OCI-LY1 (cell line): Measurements from ENCODE around the gene TSHZ3.

Experiments
- H2AFZ ChIP-seq: fragments of 200-600 bp; sonication (generic), shearing (Covaris generic); 2 replicates; pipeline ENCODE4 v1.6.0; 2014; ENCODE audit warnings: antibody characterized with exemption, mild to moderate bottlenecking, low read length
- H3F3A ChIP-seq: fragments of 200-600 bp; sonication (generic), shearing (Covaris generic); 2 replicates; pipeline ENCODE4 v1.6.0; 2014; ENCODE audit warnings: mild to moderate bottlenecking, antibody characterized with exemption, low read length, moderate library complexity; ENCODE audit not compliant: insufficient read depth
- H3K27ac ChIP-seq: fragments of 200-600 bp; sonication (generic); 2 replicates; pipeline ENCODE4 v1.5.1; 2014; ENCODE audit warnings: low read length, mixed run types, mild to moderate bottlenecking, low read depth; ENCODE audit not compliant: poor library complexity, severe bottlenecking
- H3K27me3 ChIP-seq: fragments of 200-600 bp; sonication (generic); 2 replicates; pipeline ENCODE4 v1.6.0; 2014; ENCODE audit warnings: antibody characterized with exemption, mild to moderate bottlenecking, low read length, moderate library complexity; ENCODE audit not compliant: insufficient read depth
- H3K36me3 ChIP-seq: fragments of 200-600 bp; sonication (generic); 2 replicates; pipeline ENCODE4 v1.6.1; 2014; ENCODE audit warnings: mild to moderate bottlenecking, antibody characterized with exemption, low read length, moderate library complexity, mixed read lengths; ENCODE audit not compliant: insufficient read depth
- H3K4me1 ChIP-seq: fragments of 200-600 bp; sonication (generic); 2 replicates; pipeline ENCODE4 v1.5.1; 2014; ENCODE audit warnings: mild to moderate bottlenecking, low read length, moderate library complexity; ENCODE audit not compliant: insufficient read depth, severe bottlenecking
- H3K4me2 ChIP-seq: fragments of 200-600 bp; sonication (generic), shearing (Covaris generic); 2 replicates; pipeline ENCODE4 v1.6.1; 2014; ENCODE audit warnings: low read length
- H3K4me3 ChIP-seq: fragments of 200-600 bp; sonication (generic); 2 replicates; pipeline ENCODE4 v1.5.1; 2014; ENCODE audit warnings: low read length, low read depth, mild to moderate bottlenecking, mixed read lengths; ENCODE audit not compliant: poor library complexity, severe bottlenecking
- H3K79me2 ChIP-seq: fragments of 200-600 bp; shearing (Covaris generic); 2 replicates; pipeline ENCODE4 v1.6.1; 2016; ENCODE audit warnings: mixed run types, low read length, mixed read lengths; ENCODE audit not compliant: insufficient read depth
- H3K9ac ChIP-seq: fragments of 200-600 bp; sonication (generic), shearing (Covaris generic); 2 replicates; pipeline ENCODE4 v1.6.1; 2014; ENCODE audit warnings: mild to moderate bottlenecking, low read length, mixed read lengths
- H3K9me2 ChIP-seq: fragments of 200-600 bp; sonication (generic), shearing (Covaris generic); 2 replicates; pipeline ENCODE4 v1.6.1; 2014; ENCODE audit warnings: low read depth, mild to moderate bottlenecking, low read length, mixed read lengths
- H3K9me3 ChIP-seq: fragments of 200-600 bp; shearing (Covaris generic); 2 replicates; pipeline ENCODE4 v1.6.1; 2014; ENCODE audit warnings: low read length, mixed read lengths
- H4K20me1 ChIP-seq: fragments of 200-600 bp; sonication (generic), shearing (Covaris generic); 2 replicates; pipeline ENCODE4 v1.6.0; 2016; ENCODE audit warnings: mild to moderate bottlenecking, low read length; ENCODE audit not compliant: insufficient read depth
- EZH2 ChIP-seq: fragments of 200-600 bp; sonication (generic), shearing (Covaris generic); IDR thresholded peaks from 2 replicates; pipeline ENCODE4 v1.8.0; 2017; ENCODE audit warnings: borderline replicate concordance, mixed run types, mild to moderate bottlenecking, antibody characterized with exemption, low read length, moderate library complexity, mixed read lengths
- TF ChIP-seq, protein P1 (sequence below): fragments of 200-600 bp; sonication (generic), shearing (Covaris generic); IDR thresholded peaks from 2 replicates; pipeline ENCODE4 v1.5.1; 2017; ENCODE audit warnings: mild to moderate bottlenecking, antibody characterized with exemption, low read length, moderate library complexity, mixed read lengths

The TSHZ3 gene

DNA sequence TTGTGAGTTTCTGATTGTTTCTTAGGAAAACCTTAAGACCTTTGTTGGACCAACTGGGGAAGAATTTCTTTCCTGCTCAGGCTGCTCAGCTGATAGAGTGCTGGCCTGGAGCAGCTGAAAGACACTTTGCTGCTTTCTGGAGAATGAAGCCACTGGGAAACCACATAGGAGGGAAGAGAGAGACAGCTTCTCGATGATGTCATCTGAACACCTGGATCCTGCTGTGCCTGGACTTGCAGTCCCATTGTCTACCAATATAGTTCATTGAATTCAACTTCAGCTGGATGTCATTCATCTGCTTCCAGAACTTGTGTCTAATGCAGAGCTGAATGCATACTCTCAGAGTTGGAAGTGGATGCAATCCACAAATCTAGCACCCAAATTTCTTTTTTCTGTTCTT lies 34.3 kb upstream of the TSHZ3 start:
- no peak overlapping the region for H3K4me3 ChIP-seq
- no peaks in the 10 kb centered on the region for H3K9me2 ChIP-seq
- H3K79me2 ChIP-seq, result no peaks in the 10 kb centered on the region
- TF ChIP-seq, protein P1, sequence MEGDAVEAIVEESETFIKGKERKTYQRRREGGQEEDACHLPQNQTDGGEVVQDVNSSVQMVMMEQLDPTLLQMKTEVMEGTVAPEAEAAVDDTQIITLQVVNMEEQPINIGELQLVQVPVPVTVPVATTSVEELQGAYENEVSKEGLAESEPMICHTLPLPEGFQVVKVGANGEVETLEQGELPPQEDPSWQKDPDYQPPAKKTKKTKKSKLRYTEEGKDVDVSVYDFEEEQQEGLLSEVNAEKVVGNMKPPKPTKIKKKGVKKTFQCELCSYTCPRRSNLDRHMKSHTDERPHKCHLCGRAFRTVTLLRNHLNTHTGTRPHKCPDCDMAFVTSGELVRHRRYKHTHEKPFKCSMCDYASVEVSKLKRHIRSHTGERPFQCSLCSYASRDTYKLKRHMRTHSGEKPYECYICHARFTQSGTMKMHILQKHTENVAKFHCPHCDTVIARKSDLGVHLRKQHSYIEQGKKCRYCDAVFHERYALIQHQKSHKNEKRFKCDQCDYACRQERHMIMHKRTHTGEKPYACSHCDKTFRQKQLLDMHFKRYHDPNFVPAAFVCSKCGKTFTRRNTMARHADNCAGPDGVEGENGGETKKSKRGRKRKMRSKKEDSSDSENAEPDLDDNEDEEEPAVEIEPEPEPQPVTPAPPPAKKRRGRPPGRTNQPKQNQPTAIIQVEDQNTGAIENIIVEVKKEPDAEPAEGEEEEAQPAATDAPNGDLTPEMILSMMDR, result no peak
- no peak for TF ChIP-seq EZH2
- H3K36me3 ChIP-seq, result no peaks in the 10 kb centered on the region
- no peaks in the 10 kb centered on the region for H3K4me1 ChIP-seq
- no peaks in the 10 kb centered on the region for H3K9me3 ChIP-seq
- H3F3A ChIP-seq, result no peaks in the 10 kb centered on the region
- H3K9ac ChIP-seq, result no peak overlapping the region
- no peak overlapping the region for H2AFZ ChIP-seq
- H3K27me3 ChIP-seq, result no peaks in the 10 kb centered on the region
- no peak overlapping the region for H3K4me2 ChIP-seq
- no peak overlapping the region for H3K27ac ChIP-seq
- no peaks in the 10 kb centered on the region for H4K20me1 ChIP-seq

DNA sequence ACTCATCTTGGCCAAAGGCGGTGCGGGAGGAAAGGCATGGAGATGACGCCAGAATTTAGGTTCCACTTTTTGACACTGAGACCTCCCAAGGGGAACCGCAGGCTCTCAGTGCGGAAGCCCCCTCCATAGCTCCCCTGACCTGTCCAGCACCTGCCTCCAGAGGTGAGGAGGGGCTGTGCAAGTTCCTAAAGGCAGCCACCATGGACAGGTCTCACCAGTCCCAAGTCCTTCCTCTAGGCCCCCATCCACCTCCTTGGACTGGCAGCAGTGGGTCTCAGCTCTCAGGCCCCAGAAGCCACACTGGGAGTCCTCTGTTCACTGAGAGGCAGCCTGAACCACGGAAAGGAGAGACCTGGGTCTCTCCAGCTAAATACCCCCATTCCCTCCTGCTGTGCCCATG lies 31.6 kb upstream of the TSHZ3 start:
- TF ChIP-seq, protein P1, result no peak
- TF ChIP-seq EZH2, result no peak
- no peak overlapping the region for H3K9ac ChIP-seq
- H3K36me3 ChIP-seq, result no peaks in the 10 kb centered on the region
- no peaks in the 10 kb centered on the region for H3K27me3 ChIP-seq
- H3K4me3 ChIP-seq, result no peak overlapping the region
- no peak overlapping the region for H3K27ac ChIP-seq
- no peak overlapping the region for H3K4me2 ChIP-seq
- H3K79me2 ChIP-seq, result no peaks in the 10 kb centered on the region
- no peaks in the 10 kb centered on the region for H3K9me3 ChIP-seq
- H2AFZ ChIP-seq, result no peak overlapping the region
- no peaks in the 10 kb centered on the region for H3K4me1 ChIP-seq
- H4K20me1 ChIP-seq, result no peaks in the 10 kb centered on the region
- no peaks in the 10 kb centered on the region for H3K9me2 ChIP-seq
- H3F3A ChIP-seq, result no peaks in the 10 kb centered on the region

DNA sequence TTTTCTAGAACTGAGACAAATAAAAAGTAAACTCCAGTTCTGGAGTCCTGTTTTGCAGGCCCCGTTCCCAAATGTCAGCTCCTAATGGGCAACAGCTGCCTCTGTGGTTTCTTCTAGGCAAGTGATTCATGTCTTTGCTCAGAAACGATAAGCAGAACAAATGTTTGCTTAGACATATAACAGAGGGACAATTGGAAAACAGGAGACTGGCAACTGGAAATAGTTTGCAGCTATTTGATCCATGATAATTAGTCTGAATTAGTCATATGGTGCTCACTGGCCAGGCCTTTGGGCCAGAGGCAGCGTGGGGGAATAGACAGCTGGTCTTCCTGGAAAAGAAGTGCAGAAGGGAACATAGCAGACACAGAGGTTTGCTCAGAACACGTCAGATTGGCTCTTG lies 29.2 kb upstream of the TSHZ3 start:
- Histone ChIP-seq H3K27ac (no peak overlapping the region), H3K9me2 (no peaks in the 10 kb centered on the region), H3K9me3 (no peaks in the 10 kb centered on the region), H3K9ac (no peak overlapping the region), H2AFZ (no peak overlapping the region), H3K36me3 (no peaks in the 10 kb centered on the region), H3K27me3 (no peaks in the 10 kb centered on the region), H3K79me2 (no peaks in the 10 kb centered on the region), H3K4me1 (no peaks in the 10 kb centered on the region), H3K4me2 (no peak overlapping the region), H3F3A (no peaks in the 10 kb centered on the region), H4K20me1 (no peaks in the 10 kb centered on the region), H3K4me3 (no peak overlapping the region)
- TF ChIP-seq, protein P1, result no peak
- TF ChIP-seq EZH2, result no peak
